Measurements from ENCODE around the gene GID8. TPM values are rescaled to one million over a fixed set of nuclear protein-coding genes. Genes with fewer than 3 reads are reported as not detected.

The GID8 gene
- total RNA-seq (2022; extraction: Qiagen RNA extraction; ENCODE audit: low read depth): 20.4 to 23.8 TPM (median 22.2 TPM) in 5 replicates

DNA sequence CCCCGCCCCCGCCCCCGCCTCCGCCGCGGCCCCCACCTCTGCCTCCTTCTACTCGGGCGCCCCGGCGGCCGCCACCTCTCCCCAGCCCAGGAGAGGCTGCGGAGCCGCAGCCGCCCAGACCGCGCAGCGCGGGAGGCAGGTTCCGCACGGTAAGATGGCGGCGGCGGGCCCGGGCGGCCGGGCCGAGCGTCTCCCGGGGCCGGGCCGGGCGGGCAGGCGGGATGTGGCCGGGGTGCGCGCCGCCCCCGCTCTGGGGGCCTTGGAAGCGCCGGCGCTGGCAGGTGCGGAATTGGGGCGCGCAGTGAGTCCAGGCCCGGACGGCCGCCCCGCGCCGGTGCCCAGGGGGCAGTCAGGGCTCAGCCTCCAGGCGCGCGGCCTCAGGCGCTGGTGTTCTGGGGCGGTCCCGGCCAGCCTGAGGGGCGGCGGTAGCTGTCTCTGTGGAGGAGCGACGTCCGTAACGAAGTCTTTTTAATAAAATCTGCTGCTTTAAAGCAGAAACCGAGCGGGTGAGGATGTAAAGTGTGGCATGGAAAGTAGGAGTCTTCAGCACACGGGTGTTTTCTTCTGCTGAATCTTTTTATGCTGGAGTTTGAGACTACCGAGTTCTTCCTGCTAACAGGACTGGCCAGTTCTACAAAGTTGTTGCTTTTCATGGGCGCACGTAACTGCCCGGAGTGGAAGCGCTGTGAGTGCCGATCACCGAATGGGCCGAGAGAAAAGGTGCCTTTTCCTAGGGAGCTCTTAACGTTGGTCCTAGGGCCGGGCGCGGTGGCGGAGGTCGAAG is at the start of gene GID8:
Gene GID8 (plus strand): TSS at position 43 of the 784 bp plus-strand sequence. CDS start 3,356 bp downstream, outside the sequence.

DNA sequence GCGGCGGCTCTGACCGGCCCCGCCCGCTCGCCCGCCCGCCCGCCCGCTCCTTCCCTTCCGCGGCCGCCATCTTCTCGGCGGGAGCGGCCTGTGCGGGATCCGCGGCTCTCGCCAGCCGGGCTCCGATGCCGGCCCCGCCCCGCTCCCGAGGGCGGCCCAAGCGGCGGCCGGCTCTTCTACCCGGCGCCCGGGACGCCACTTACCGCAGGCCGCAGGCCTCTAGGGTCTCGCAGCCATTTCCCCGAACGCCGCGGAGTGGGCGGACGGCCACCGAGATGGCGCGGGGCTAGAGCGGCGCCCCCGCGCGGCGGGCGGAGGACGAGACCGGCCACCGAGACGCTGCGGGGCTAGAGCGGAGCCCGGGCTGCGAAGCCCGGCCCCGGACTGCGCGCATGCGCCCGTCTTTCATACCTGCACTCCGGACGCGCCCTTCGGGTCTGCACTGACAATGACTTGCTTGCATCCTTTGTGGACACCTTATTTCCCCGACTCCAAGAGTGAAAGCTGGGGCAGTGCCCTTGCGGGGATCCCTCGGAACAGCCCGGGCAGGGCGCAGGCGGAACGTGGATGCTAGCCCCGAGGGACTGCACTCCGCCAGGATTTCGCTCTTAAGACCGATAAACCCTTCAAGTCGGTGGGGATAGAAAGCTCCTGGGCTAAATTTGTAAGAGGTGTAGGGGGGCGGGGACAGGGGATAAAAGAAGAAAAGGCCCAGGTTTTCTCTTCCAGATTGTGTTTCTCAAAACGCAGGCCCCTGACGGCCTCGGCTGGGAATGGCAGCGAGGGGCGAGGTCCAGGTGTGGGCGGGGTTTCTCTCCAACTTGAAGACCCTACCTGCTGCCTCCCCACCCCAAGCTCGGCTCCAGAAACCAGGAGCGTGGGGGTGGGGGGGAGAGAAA is 11.5 kb upstream of the GID8 start, which contains the start of gene DIDO1:
Gene DIDO1 (minus strand): TSS at position 277 of the 899 bp plus-strand sequence.

DNA sequence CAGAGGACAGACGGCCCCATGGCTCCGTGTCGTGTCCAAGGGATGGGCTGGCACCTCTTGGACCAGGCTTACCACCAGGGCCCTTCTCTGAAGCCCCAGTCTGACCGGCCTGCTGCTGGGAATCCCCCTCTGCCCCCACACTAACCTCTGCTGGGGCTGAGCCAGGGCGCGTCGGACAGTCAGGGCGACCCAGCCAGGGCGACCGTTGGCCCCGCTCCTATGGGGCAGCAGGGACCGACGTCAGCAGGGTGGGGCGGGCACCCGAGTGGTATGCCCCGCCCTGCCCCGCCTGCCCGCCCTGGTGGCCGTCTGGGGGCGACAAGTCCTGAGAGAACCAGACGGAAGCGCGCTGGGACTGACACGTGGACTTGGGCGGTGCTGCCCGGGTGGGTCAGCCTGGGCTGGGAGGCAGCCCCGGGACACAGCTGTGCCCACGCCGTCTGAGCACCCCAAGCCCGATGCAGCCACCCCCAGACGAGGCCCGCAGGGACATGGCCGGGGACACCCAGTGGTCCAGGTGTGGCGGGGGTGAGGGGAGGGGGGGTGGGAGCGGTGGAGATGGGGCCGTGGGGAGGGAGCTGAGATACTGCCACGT is 14.5 kb downstream of the GID8 start, which contains the start of gene SLC17A9:
Gene SLC17A9 (plus strand): TSS at position 337 of the 595 bp plus-strand sequence. CDS start 122 bp downstream, at position 459.

Other genes with a start within 250 kb of the GID8 start
- 0.09 to 0.45 TPM (median 0.16 TPM) in 5 replicates for gene NTSR1, start 229.3 kb upstream of the GID8 start, total RNA-seq (2022; extraction: Qiagen RNA extraction; ENCODE audit: low read depth)
- gene MRGBP, start 141.7 kb upstream of the GID8 start, total RNA-seq (2022; extraction: Qiagen RNA extraction; ENCODE audit: low read depth): 21.4 to 26.5 TPM (median 24.2 TPM) in 5 replicates
- 39.8 to 50.5 TPM (median 45.6 TPM) in 5 replicates for gene OGFR, start 133.3 kb upstream of the GID8 start, total RNA-seq (2022; extraction: Qiagen RNA extraction; ENCODE audit: low read depth)
- gene COL9A3, start 121.1 kb upstream of the GID8 start, total RNA-seq (2022; extraction: Qiagen RNA extraction; ENCODE audit: low read depth): 0.40 to 0.72 TPM (median 0.50 TPM) in 5 replicates
- 3.8 to 5.2 TPM (median 4.5 TPM) in 5 replicates for gene TCFL5, start 76.3 kb upstream of the GID8 start, total RNA-seq (2022; extraction: Qiagen RNA extraction; ENCODE audit: low read depth)
- gene DIDO1, start 11.6 kb upstream of the GID8 start, total RNA-seq (2022; extraction: Qiagen RNA extraction; ENCODE audit: low read depth): 21.5 to 25.3 TPM (median 22.7 TPM) in 5 replicates
- gene SLC17A9, start 14.6 kb downstream of the GID8 start, total RNA-seq (2022; extraction: Qiagen RNA extraction; ENCODE audit: low read depth): 0.05 to 0.08 TPM in 2 of 5 replicates, not detected in the others
- not detected in 5 replicates for gene BHLHE23, start 68.8 kb downstream of the GID8 start, total RNA-seq (2022; extraction: Qiagen RNA extraction; ENCODE audit: low read depth)

Measured in A549 treated with CpdA at 1 μM for 4 hours (cell line).